ENCODE data around the gene TPP1.

The TPP1 gene

GRCh38 chr11:6619004-6619745, at the start of gene TPP1:
TSS of gene TPP1 (minus strand) at chr11:6619422. CDS start at chr11:6619400, 22 bp downstream.
- peak; percentile 95 for DNase-seq

- DNase-seq, result peak; percentile 29
Observed at GRCh38 chr11:6667733-6668374, 48.6 kb upstream of the TPP1 start.

- no peak for DNase-seq
Observed at GRCh38 chr11:6666302-6667183, 47.3 kb upstream of the TPP1 start.

- DNase-seq, result no peak
Observed at GRCh38 chr11:6664551-6664950, 45.3 kb upstream of the TPP1 start.

- DNase-seq, result no peak
Observed at GRCh38 chr11:6663794-6664469, 44.7 kb upstream of the TPP1 start.

GRCh38 chr11:6660712-6661111, 41.5 kb upstream of the TPP1 start:
- no peak for DNase-seq

GRCh38 chr11:6658647-6659046, 39.4 kb upstream of the TPP1 start:
- DNase-seq, result no peak

GRCh38 chr11:6657346-6657745, 38.1 kb upstream of the TPP1 start:
- DNase-seq, result no peak

GRCh38 chr11:6656936-6657335, 37.7 kb upstream of the TPP1 start:
- DNase-seq, result no peak

- no peak for DNase-seq
Observed at GRCh38 chr11:6656584-6656915, 37.3 kb upstream of the TPP1 start.

- DNase-seq, result no peak
Observed at GRCh38 chr11:6655790-6656583, 36.8 kb upstream of the TPP1 start, which contains the start of gene DCHS1. TSS of gene DCHS1 (minus strand) at chr11:6655809. CDS start at chr11:6641613, 14,196 bp downstream.

- DNase-seq, result no peak
Observed at GRCh38 chr11:6655020-6655789, 36.0 kb upstream of the TPP1 start.

- no peak for DNase-seq
Observed at GRCh38 chr11:6654281-6655019, 35.2 kb upstream of the TPP1 start.

- DNase-seq, result no peak
Observed at GRCh38 chr11:6653656-6654055, 34.4 kb upstream of the TPP1 start.

GRCh38 chr11:6653097-6653496, 33.9 kb upstream of the TPP1 start:
- DNase-seq, result no peak

GRCh38 chr11:6652182-6652581, 33.0 kb upstream of the TPP1 start:
- no peak for DNase-seq

- peak; percentile 27 for DNase-seq
Observed at GRCh38 chr11:6650980-6651379, 31.8 kb upstream of the TPP1 start.

- DNase-seq, result no peak
Observed at GRCh38 chr11:6650104-6650503, 30.9 kb upstream of the TPP1 start.

- DNase-seq, result no peak
Observed at GRCh38 chr11:6648501-6648900, 29.3 kb upstream of the TPP1 start.

- no peak for DNase-seq
Observed at GRCh38 chr11:6647836-6648235, 28.6 kb upstream of the TPP1 start.

Data from OCI-M1 (cell line).